Fibroblast of mammary gland (primary cell): ENCODE results near the gene FER1L5.

Experiments used
- DNase-seq: peaks from one replicate; pipeline ENCODE4 v3.0.0-alpha.2; 2010; ENCODE audit warnings: low read depth
- H3K4me3 ChIP-seq: 2 replicates; pipeline ENCODE4 v1.5.1; 2011; ENCODE audit warnings: low read depth, mild to moderate bottlenecking, low read length, moderate library complexity; ENCODE audit not compliant: control insufficient read depth
- CTCF ChIP-seq: conservative IDR thresholded peaks from 2 replicates; pipeline ENCODE4 v1.5.1; 2011; ENCODE audit warnings: low read depth, low read length, inconsistent platforms; ENCODE audit not compliant: control insufficient read depth, insufficient read depth

Gene FER1L5

DNA sequence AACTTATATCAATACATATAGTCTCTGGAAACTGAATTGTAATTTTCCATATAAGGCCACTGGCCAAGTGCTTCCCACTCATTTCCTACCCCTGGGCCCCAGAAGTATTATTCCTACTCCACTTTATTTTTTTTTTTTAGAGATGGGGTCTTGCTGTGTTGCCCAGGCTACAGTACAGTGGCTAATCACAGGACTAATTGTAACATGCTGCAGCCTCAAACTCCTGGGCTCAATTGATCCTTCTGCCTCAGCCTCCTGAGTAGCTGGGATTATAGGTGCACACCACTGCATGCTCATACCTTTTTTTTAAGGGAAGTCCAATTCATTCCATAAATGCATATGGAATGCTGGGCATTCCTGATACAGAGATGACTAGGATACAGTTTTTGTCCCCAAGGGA is 111.8 kb downstream of the FER1L5 start:
- TF ChIP-seq CTCF = no peak
- no peak overlapping the region for H3K4me3 ChIP-seq

More for the DNA sequence above, 111.8 kb downstream of the FER1L5 start:
- DNase-seq = no peak
